HG02970 (cell line): Measurements from ENCODE around the gene RAMP1.
"Not testable (repeated sequence)": the region's sequence is repeated elsewhere in the genome, so short reads cannot be mapped to it uniquely, and the experiment has no call there.

ENCODE experiments used
- ATAC-seq: cut with Tn5 transposase; IDR thresholded peaks from one replicate; pipeline ENCODE4 v1.9.1; 2021; ENCODE audit warnings: mild to moderate bottlenecking, moderate library complexity, moderate number of reproducible peaks; ENCODE audit not compliant: unreplicated experiment, low FRiP score

RAMP1 gene

DNA sequence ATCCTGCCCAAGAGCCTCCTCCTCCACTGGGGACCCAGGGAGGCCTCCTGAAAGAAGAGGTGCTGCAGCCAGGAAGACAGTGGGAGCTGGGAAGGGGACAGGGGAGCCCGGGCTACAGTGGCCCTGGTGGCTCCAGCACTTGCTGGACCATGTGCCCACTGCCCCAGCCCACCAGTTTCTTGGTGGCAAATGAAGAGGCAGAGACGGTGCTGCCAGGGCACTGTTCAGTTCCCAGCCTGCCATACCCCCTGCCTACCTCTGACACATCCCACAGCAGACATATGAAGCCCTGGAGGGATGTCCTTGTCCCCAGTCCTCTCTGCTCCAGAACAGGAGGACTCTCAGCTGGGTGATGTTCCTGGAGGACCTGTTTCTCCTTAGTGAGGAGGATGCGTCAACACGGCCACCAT is 3.7 kb downstream of the RAMP1 start:
- no peak for ATAC-seq

DNA sequence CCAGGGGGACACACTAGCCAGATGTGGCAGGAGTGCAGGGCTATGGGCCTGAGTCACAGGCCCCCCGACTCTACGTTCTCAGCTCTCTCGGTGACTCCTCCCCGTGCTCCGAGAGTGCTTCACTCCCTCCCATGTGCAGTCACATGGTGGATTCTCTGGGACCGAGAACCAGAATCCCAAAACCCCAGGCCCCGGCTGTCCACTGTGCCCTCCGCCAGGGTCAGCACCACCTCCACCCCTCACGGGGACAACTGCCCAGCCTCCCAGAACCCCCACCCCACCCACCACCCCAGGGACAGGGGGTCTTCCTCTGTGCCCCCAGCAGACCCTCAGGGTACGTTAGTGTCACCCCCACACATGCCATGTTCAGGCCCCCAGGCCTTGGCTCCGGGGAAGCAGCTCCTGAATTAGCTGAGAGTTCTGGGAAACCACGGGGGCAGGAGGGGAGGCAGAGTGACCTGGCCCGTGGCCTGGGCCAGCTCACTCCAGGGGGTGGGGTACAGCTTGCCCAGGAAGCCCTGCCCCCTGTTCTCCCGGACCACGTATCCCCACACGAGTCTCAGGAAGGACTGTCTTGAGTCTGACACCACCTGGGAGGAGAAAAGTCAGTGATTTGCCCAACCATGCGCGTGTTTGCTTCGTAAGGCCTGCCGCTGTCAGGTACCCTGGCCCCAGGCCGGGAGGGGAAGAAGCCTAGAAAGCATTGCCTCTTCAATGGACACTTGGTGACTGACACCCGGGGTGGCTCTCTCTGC is 4.4 kb downstream of the RAMP1 start:
- no peak for ATAC-seq

DNA sequence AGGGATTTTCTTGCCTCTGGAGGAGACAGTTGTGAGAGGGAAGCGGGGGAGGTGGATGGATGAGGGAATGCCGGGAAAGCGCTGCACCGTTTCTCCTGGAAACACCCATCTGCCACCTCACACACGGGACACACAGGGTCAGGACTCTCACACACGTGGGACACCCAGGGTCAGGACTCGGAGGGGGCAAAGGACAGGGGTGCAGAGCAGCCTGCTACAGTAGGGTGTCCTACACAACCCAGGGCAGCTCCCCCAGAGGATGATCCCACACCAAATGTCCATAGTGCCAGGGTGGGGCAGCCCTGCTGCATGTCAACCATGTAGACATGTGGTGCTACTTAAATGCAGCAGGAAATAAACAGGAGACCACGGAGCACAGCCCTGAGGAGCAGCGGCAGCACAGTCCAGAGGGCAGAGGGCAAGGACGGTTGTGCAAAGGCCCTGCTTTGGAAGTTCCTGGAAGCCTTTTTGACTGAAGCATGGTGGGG is 5.1 kb downstream of the RAMP1 start:
- no peak for ATAC-seq

DNA sequence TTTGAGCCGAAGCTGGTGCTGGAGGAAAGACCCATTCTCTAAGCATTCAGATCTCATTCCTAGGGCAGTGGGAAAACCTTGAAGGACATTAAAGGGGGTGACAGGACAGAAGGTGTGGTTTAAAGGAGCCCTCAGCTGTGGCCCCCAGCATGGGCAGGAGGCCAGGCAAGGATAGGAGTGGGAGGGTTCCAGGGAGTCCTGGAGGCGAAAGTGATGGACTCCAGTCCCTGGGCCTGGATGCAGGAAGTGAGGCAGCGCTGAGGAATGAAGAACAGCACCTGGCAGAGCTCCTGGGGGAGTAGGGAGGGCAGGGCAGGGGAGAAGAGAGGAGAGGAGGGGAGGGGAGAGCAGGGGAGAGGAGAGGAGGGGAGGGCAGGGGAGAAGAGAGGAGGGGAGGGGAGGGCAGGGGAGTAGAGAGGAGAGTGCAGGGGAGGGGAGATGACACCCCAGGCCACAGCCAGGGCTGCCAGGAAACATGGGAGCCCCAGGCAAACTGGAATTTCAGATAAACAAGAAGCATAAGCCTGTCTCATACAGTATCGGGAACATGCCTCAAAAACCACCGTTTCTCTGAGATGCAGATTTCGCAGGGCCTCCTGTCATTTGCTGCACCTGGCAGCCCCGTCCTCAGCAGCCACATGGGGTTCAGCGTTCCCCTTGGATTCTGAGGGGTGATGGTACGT is 5.7 kb downstream of the RAMP1 start:
- ATAC-seq: no peak

DNA sequence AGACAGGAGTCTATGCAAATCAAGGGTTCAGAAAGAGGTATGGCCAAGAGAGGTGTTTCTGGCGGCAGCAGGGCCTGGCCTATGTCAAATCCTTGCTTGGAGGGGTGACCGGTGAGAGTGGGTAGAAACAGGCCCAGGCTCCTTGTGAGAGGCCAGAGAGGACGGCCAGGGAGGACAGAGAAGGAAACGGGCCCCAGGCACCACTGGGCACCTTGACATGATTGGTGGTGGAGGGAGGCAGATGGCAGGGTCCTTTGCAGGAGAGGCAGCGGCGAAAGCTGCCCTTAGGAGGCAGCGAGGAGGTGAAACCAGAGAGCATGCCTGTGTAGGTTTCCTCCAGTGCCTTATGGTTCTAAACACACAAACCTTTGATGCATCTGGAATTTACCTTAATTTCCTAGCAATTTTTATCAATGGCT is 6.2 kb downstream of the RAMP1 start:
- no peak for ATAC-seq

DNA sequence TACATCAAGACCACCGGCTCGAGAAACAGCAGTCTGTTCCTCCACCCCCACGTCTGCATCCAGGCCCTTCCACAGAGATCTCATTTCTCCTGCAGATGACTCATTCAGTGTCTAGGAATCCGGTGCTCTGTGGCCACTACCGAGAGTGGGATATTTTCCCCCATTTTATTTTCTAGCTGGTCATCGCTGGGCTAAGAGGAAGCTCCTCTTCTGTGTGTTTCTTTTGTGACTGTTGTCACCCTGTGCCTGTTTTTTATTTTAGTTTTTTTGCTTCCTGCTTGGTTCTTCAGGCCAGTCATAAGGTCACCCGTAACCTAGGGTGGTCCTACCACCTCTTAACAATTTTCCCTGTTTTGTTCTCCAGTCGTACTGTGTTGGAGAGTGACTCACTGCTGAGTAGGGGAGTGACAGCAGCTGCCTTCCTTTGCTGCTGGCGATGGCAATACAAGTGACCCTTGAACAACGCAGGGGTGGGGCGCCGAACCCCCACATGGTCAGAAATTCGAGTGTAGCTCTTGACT is 6.7 kb downstream of the RAMP1 start:
- ATAC-seq: no peak

DNA sequence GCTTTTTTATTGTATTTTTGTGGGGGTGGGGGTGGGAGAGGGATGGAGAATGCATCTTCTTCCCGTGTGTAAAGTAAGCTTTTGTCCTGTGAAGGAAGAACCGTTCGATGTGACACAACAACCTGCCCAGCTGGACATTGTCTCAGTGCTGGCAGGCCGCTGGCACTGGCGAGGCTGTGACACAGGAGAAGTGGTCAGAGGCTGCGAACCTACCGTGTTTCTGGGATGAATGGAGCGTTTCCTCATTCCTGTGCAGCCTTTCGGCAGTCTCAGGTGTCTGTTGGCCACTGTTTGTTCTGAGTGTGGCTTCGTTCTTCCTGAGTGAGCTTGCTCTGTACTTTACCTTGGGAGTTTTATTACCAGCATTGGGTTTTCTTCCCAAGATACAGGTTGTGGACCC is 8.0 kb downstream of the RAMP1 start:
- ATAC-seq: no peak

DNA sequence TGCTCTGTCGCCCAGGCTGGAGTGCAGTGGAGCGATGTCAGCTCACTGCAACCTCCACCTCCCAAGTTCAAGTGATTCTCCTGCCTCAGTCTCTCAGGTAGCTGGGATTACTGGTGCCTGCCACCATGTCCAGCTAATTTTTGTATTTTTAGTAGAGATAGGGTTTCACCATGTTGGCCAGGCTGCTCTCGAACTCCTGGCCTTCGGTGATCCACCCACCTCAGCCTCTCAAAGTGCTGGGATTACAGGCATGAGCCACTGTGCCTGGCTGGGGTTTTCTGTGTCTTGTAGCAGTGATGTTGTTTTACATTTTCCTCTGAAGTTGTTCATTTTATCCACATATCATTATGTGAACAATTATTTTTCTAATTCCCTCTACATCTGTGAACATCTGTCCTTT is 8.7 kb downstream of the RAMP1 start:
- not testable (repeated sequence) for ATAC-seq

DNA sequence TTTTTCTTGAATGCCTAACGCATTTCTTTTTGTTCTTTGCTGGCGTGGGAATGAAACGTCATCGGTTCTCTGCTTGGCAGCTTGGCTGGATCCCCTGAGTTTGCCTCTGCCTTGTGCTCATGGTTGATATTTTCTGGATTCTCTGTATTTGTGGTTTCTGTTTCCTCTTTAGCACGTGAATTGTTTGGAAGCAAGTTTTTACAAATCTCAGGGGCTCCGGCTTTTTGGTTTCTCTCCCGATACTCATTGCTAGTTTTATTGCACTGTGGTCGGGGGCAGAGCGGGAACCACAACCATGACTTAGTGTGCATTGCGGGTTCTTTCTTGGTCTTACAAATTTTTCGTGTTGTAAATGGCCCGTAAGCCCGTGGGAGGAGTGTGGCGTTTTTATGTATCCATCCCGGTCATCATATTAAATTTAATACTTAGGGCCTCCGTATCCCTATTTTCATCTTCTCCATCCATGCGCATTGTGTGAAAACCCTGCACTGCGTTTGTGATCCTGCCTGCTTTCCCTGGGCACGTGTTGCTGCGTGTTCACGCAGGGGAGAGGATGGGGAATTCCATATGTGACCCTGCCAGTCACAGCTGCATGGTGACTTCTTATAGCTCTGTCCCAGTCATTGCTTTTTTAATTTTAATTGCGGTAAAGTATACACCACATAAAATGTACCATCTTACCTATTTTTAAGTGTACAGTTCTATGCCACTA is 9.4 kb downstream of the RAMP1 start:
- no peak for ATAC-seq

DNA sequence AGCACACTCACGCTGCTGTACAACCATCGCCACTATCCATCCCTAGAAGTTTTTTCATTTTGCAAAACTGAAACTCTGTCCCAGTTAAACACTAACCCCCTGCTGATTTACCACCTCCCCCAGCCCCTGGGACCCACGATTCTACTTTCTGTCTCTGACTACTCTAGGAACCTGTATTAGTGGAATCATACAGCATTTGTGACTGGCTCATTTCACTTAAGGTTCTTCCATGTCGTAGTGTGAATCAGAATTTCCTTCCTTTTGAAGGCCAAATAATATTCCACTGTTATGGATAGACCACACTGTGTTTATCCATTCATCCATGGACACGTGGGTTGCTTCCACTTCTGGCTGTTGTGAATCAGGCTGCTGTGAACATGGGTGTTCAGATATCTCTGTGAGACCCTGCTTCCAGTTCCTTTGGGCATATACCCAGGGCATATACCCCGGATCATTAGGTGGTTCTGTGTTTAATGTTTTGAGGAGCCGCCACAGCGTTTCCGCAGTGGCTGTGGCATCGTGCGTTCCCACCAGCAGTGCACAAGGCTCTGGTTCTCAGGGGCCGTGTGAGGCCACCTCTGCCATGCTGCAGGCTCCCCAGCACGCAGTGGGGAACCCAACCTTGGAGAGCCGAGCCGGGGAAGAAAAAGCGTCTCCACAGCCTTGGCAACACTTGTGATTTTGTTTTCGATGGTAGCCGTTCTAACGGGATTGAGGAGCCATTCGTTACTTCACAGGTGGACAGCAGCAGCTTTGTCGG is 10.1 kb downstream of the RAMP1 start:
- no peak for ATAC-seq

DNA sequence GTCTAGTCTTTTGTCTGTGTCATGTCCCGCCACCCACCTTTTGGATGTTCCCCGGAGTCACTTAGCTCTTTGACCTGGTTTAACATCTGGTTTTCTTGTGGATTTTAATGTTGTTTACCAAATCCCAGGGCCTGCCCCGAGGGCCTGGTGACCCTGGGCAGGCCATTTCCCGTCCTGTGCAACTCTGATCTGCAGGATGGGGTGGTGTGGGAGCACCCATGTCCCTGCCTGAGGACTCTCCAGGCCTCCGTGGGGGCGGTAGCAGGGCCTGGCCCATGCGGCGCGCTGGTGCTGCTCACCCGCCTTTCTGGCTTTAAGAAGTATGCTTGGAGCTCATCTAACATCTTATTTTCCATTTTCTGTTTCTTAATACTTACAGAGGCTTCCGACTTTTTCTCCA is 10.7 kb downstream of the RAMP1 start:
- ATAC-seq: no peak

DNA sequence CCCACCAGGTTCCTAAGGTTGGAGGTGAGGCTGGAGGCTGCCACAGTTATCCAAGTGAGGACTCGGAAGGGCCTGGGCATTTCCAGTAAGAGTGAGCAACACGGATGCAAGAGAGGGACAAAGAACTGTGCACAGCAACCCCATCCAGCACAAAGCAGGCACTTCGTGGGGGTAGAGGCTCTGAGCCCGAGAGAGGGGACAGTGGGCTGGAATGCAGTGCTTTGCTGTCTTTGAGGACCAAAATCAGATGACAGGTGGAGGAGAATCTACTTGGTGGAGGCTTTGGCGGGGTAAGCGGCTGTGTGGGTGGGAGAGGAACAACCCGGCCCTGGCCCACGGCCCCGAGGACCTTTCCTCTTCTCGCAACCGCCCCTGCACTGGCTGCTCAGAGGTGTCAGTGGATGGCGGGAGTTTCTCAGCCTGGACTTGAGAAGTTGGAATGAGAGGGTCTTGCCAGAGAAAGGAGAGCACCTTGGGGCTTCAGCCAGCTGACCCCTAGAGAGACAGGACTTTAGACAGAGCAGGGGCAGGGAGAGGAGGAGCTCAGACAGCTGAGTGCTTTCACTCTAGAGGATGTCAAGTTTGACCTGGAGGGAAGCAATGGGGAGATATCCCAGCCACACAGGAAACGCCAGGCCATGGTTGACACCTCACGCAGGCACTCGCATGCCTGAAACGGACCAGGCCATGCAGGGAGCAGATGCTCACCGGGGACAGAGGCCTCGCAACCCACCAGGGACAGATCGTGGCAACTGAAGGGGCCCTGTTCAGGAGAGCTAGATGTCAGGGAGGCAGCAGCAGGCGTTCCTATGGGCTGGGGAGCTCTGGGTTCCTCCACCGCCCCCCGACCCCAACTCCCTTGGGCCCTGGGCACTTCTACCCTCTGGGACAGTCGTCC is 11.6 kb downstream of the RAMP1 start:
- ATAC-seq: no peak

DNA sequence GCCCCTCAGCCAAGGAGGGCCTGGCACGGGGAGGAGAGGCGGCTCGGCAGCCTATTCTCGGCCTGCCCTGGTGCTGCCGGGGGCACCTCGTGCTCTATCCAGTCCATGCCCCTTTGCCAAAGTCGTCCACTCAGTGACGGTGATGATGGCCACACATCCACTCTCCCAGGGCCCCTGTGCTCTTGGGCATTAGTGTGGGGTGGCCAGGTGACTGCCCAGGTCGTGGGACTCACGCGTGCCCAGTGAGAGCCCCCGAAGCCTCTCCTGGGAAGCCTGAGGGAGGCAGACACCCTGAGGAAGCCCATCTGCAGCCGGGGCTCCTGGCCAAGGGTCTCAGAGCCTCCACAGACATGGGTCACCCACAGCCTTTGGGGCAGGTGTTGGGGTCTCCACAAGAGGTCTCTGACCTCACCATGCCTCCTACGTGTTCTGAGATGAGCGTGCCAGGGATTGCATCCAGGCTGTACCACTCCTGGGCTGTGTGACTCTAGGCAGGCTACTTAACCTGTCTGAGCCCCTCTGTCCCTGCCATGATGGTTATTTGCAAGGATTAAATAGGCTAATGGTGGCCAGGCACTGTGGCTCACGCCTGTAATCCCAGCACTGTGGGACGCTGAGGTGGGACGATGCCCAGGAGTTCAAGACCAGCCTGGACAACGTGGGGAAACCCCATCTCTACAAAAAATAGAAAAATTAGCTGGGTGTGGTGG is 12.9 kb downstream of the RAMP1 start:
- no peak for ATAC-seq

DNA sequence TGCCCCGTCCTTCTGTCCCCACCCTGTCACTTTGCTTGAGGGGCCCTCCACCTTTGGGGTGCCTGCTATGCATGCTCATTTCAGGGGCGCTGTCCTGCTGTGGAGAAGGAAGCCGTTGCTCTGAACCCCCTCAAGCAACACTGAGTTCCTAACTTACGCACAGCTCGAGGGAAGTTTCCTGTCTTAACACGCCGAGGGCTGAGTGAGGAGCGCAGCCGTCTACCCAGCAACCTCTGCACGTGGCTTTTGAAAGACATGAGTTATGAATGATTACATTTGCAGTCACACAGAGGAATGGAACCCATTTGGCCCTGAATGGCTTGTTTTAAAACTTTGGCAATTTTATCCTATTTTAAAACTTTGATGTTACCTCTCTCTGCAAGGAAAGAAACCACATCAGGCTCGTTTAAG is 14.0 kb downstream of the RAMP1 start:
- no peak for ATAC-seq

DNA sequence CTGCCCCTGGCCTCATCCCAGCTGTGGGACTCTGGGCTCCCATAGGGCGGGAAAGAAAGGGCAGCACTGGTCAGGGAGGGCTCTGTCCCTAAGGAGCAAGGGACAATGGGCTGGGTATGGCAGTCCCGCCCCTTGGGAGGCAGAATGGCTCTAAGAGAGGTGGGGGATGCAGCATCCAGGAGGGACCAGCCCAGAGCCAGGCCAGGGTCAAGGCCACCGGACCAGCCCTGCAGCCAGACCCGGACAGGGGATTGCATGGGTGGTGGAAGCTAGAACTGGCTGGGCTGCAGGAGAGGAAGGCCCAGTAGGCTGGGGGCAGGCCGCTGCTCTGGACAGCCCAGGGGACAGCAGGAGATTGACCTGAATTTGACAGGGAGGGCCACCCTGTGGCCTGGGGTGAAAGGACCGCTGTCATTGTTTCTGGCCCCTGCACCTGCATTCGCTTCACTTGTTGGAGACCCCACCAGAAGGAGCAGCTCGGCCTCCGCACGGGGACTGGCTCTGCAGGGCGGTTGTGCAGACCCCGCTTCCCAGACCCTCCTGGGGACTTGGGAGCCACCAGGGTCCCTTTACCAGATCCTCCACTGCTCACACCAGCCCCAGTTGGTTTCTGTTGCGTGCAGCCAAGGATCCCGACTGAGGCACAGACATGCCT is 14.6 kb downstream of the RAMP1 start:
- no peak for ATAC-seq

DNA sequence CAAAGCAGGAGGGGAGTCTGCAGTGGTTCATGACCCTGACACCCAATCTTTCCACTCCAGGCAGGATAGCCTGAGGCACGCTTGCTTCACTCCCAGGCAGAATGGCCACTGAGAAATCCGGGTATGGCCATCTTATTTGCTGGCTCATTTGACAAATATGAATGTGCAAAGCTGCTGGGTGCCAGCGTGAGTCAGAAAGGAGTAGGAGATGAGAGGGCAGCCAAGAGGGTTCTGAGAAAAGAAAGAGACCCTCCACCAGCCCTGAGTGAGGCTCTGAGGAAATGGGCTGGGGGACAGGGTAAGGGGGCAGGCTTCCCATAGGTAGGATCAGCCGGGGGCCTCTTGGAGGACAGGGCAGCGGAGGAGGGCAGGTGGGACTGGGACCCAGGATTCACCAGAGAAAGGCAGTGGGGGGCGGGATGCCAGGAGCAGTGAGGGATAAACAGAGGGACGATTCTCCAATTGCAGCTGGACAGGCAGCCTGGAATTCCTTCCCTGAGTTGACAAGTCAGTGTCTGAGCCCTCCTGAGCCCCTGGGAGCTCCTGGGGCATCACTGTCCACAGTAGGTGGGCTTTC is 15.2 kb downstream of the RAMP1 start:
- ATAC-seq: no peak

DNA sequence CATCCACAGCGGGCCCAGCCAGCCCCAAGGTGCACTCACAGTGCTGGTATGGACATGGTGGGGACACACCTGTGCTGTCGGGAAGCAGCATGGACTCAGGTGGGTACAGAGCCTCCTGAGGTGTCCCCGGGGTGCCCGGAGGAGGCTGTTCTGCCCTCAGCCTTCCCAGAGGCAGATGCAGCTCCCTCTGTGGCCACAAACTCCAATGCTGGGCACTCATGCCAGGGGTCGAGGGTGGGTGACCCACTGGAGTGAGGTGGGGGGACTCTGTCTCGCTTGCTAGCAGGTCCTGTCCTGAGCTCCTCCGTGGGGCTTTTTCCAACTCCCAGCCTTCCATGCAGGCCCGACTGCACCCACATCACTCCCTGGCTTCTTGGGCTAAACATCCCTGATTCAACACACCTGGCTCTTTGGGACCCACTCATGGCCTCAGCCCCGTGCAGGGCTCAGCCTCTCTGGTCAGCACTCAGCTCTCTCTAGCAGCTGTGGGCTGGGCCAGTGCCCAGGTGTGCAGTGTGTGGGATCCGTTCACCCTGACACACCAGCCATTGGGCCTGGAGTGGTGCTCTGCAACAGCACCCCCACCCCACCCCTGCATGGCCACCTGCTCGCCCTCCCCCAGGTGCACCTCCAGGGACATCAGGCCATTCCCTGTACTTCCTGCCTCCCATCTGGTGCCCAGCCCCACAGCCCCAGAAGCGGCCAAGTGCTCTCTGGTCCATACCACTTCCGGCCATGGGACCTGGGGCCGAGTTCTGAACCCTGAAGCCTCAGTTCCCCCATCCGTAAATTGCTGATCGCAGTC is 16.0 kb downstream of the RAMP1 start:
- no peak for ATAC-seq
